GM23248 (cell line): ENCODE data around the gene MRPL10.

Source experiments
- EZH2 ChIP-seq: fragments of 200-600 bp; sonication (generic); IDR thresholded peaks from 2 replicates; pipeline ENCODE4 v1.6.1; 2018; ENCODE audit warnings: antibody characterized with exemption, mild to moderate bottlenecking; ENCODE audit not compliant: insufficient read depth, poor library complexity, severe bottlenecking
- EZH2phosphoT487 ChIP-seq: fragments of 200-600 bp; sonication (generic); IDR thresholded peaks from 2 replicates; pipeline ENCODE4 v1.6.1; 2018; ENCODE audit warnings: antibody characterized with exemption, moderate library complexity, mild to moderate bottlenecking, low read depth; ENCODE audit not compliant: insufficient read depth

- TF ChIP-seq EZH2, result peak; percentile 44
- no peak for TF ChIP-seq EZH2phosphoT487
Observed at GRCh38 chr17:47846716-47847340, 15.5 kb upstream of the MRPL10 start.
